Nephron progenitor cell (in vitro differentiated cells): ENCODE data around the gene WDR1.
A peak's percentile ranks its signal among the peaks of the same experiment; 100 is the strongest.

ENCODE experiments used
- DNase-seq: peaks from one replicate; pipeline ENCODE4 v3.0.0; 2021
- H3K27ac Mint-ChIP-seq: 2 replicates; pipeline ENCODE4 v1.8.0; 2021; ENCODE audit warnings: mild to moderate bottlenecking, moderate library complexity, mixed read lengths
- H3K27me3 Mint-ChIP-seq: 2 replicates; pipeline ENCODE4 v1.8.0; 2021; ENCODE audit warnings: mild to moderate bottlenecking, low read depth, mixed read lengths; ENCODE audit not compliant: poor library complexity
- H3K36me3 Mint-ChIP-seq: 2 replicates; pipeline ENCODE4 v1.8.0; 2021; ENCODE audit warnings: low read depth, mixed read lengths
- H3K4me1 Mint-ChIP-seq: 2 replicates; pipeline ENCODE4 v1.8.0; 2021; ENCODE audit warnings: mixed read lengths
- H3K4me3 Mint-ChIP-seq: 2 replicates; pipeline ENCODE4 v1.8.0; 2021; ENCODE audit warnings: mild to moderate bottlenecking, moderate library complexity, mixed read lengths
- H3K9me3 Mint-ChIP-seq: 2 replicates; pipeline ENCODE4 v1.8.0; 2021; ENCODE audit warnings: mild to moderate bottlenecking, moderate library complexity, mixed read lengths
- CTCF ChIP-seq: fragments of 200-600 bp; sonication (generic); IDR thresholded peaks from 2 replicates; pipeline ENCODE4 v1.5.0; 2021; ENCODE audit warnings: antibody characterized with exemption

WDR1 gene

GRCh38 chr4:10050261-10050661, 66.3 kb downstream of the WDR1 start:
- peaks cover 26% of the 10 kb centered on the region for H3K4me1 Mint-ChIP-seq
- peaks cover 4% of the 10 kb centered on the region for H3K9me3 Mint-ChIP-seq
- DNase-seq = no peak
- H3K27me3 Mint-ChIP-seq = peaks cover 19% of the 10 kb centered on the region
- TF ChIP-seq CTCF = no peak
- peak overlapping the region; percentile 46 for H3K27ac Mint-ChIP-seq
- no peak overlapping the region for H3K4me3 Mint-ChIP-seq
- H3K36me3 Mint-ChIP-seq = no peaks in the 10 kb centered on the region

GRCh38 chr4:10048941-10049697, 67.5 kb downstream of the WDR1 start:
- no peak for TF ChIP-seq CTCF
- Mint-ChIP-seq H3K4me1 (peaks cover 26% of the 10 kb centered on the region), H3K9me3 (peaks cover 4% of the 10 kb centered on the region), H3K4me3 (no peak overlapping the region), H3K27ac (no peak overlapping the region), H3K27me3 (peaks cover 19% of the 10 kb centered on the region), H3K36me3 (no peaks in the 10 kb centered on the region)
- DNase-seq = no peak

- H3K36me3 Mint-ChIP-seq = no peaks in the 10 kb centered on the region
- no peak for TF ChIP-seq CTCF
- peaks cover 19% of the 10 kb centered on the region for H3K27me3 Mint-ChIP-seq
- H3K27ac Mint-ChIP-seq = no peak overlapping the region
- H3K9me3 Mint-ChIP-seq = peaks cover 11% of the 10 kb centered on the region
- H3K4me3 Mint-ChIP-seq = no peak overlapping the region
- peaks cover 26% of the 10 kb centered on the region for H3K4me1 Mint-ChIP-seq
- no peak for DNase-seq
Measured at GRCh38 chr4:10047967-10048366, 68.6 kb downstream of the WDR1 start.

- Mint-ChIP-seq H3K4me3 (no peak overlapping the region), H3K27me3 (peaks cover 15% of the 10 kb centered on the region), H3K36me3 (no peaks in the 10 kb centered on the region), H3K4me1 (peaks cover 15% of the 10 kb centered on the region), H3K27ac (no peak overlapping the region), H3K9me3 (peaks cover 18% of the 10 kb centered on the region)
- no peak for DNase-seq
- no peak for TF ChIP-seq CTCF
Measured at GRCh38 chr4:10046471-10046870, 70.1 kb downstream of the WDR1 start.

- Mint-ChIP-seq H3K36me3 (no peaks in the 10 kb centered on the region), H3K9me3 (peaks cover 24% of the 10 kb centered on the region), H3K4me3 (no peak overlapping the region), H3K4me1 (peaks cover 5% of the 10 kb centered on the region), H3K27me3 (peaks cover 14% of the 10 kb centered on the region), H3K27ac (no peak overlapping the region)
- no peak for DNase-seq
- TF ChIP-seq CTCF = no peak
Measured at GRCh38 chr4:10045481-10045880, 71.1 kb downstream of the WDR1 start.

- no peak overlapping the region for H3K27ac Mint-ChIP-seq
- peaks cover 16% of the 10 kb centered on the region for H3K27me3 Mint-ChIP-seq
- no peak for TF ChIP-seq CTCF
- H3K36me3 Mint-ChIP-seq = no peaks in the 10 kb centered on the region
- H3K9me3 Mint-ChIP-seq = peaks cover 24% of the 10 kb centered on the region
- peaks cover 12% of the 10 kb centered on the region for H3K4me1 Mint-ChIP-seq
- no peak overlapping the region for H3K4me3 Mint-ChIP-seq
- no peak for DNase-seq
Measured at GRCh38 chr4:10041036-10041435, 75.6 kb downstream of the WDR1 start.
